WTC11 (cell line): ENCODE data around the gene GABRB3.

ENCODE experiments used
- ATF1 ChIP-seq: sonication (generic); formaldehyde crosslinking; IDR thresholded peaks from 2 replicates; pipeline ENCODE4 v1.8.1; 2023; ENCODE audit warnings: mild to moderate bottlenecking, moderate library complexity, missing genetic modification reagents
- CBFB ChIP-seq: sonication (generic); formaldehyde crosslinking; IDR thresholded peaks from 2 replicates; pipeline ENCODE4 v1.8.1; 2022; ENCODE audit warnings: mild to moderate bottlenecking, low read depth, missing genetic modification reagents
- SOX15 ChIP-seq: fragments of 250-450 bp; sonication (Bioruptor Pico); IDR thresholded peaks from 2 replicates; pipeline ENCODE4 v1.9.0; 2021; ENCODE audit warnings: mild to moderate bottlenecking
- ZNF138 ChIP-seq: sonication (generic); formaldehyde crosslinking; conservative IDR thresholded peaks from 2 replicates; pipeline ENCODE4 v1.8.1; 2022; ENCODE audit warnings: mild to moderate bottlenecking, moderate library complexity, missing genetic modification reagents
- ZNF263 ChIP-seq: sonication (generic); formaldehyde crosslinking; IDR thresholded peaks from 2 replicates; pipeline ENCODE4 v1.8.1; 2022; ENCODE audit warnings: low read depth, mild to moderate bottlenecking, moderate library complexity, missing genetic modification reagents
- TF ChIP-seq, protein P1 (sequence below): fragments of 200-600 bp; IDR thresholded peaks from 2 replicates; pipeline ENCODE4 v1.8.0; 2022; ENCODE audit warnings: antibody characterized with exemption
- TF ChIP-seq, protein P2 (sequence below): sonication (generic); formaldehyde crosslinking; IDR thresholded peaks from 2 replicates; pipeline ENCODE4 v1.8.0; 2022; ENCODE audit warnings: mild to moderate bottlenecking, missing genetic modification reagents
- TF ChIP-seq, protein P3 (sequence below): sonication (generic); formaldehyde crosslinking; IDR thresholded peaks from 2 replicates; pipeline ENCODE4 v1.8.0; 2022; ENCODE audit warnings: mild to moderate bottlenecking, missing genetic modification reagents
- TF ChIP-seq, protein P4 (sequence below): sonication (generic); formaldehyde crosslinking; IDR thresholded peaks from 2 replicates; pipeline ENCODE4 v1.8.1; 2022; ENCODE audit warnings: mild to moderate bottlenecking, moderate library complexity, missing genetic modification reagents
- TF ChIP-seq, protein P5 (sequence below): fragments of 250-450 bp; sonication (Bioruptor Pico); IDR thresholded peaks from 2 replicates; pipeline ENCODE4 v2.1.2; 2022; ENCODE audit warnings: mild to moderate bottlenecking, moderate library complexity
- TF ChIP-seq, protein P6 (sequence below): sonication (generic); formaldehyde crosslinking; IDR thresholded peaks from 2 replicates; pipeline ENCODE4 v1.8.0; 2022; ENCODE audit warnings: missing genetic modification reagents
- TF ChIP-seq, protein P7 (sequence below): sonication (generic); formaldehyde crosslinking; IDR thresholded peaks from 2 replicates; pipeline ENCODE4 v1.8.0; 2022; ENCODE audit warnings: mild to moderate bottlenecking, missing genetic modification reagents

DNA sequence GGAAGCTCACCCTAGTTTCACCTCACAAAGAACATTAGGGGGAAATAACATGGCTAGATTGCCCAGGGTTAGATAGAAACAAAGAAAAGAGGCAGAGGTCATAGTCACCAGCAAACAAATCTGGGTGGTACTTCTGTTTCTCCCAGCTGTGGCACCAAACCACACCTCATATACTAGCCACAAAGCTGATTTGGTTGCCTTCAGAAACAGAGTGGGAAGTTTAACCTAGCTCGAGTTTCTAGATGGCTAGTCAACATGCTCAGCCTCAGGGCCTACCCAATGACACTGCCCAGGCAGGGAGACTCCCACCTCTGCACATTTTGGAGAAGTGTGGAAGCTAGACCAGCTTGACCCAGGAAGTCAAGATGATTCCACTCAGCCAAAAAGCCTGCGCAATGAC, 174.2 kb downstream of the GABRB3 start:
- TF ChIP-seq, protein P1, sequence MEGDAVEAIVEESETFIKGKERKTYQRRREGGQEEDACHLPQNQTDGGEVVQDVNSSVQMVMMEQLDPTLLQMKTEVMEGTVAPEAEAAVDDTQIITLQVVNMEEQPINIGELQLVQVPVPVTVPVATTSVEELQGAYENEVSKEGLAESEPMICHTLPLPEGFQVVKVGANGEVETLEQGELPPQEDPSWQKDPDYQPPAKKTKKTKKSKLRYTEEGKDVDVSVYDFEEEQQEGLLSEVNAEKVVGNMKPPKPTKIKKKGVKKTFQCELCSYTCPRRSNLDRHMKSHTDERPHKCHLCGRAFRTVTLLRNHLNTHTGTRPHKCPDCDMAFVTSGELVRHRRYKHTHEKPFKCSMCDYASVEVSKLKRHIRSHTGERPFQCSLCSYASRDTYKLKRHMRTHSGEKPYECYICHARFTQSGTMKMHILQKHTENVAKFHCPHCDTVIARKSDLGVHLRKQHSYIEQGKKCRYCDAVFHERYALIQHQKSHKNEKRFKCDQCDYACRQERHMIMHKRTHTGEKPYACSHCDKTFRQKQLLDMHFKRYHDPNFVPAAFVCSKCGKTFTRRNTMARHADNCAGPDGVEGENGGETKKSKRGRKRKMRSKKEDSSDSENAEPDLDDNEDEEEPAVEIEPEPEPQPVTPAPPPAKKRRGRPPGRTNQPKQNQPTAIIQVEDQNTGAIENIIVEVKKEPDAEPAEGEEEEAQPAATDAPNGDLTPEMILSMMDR = no peak
- TF ChIP-seq, protein P2, sequence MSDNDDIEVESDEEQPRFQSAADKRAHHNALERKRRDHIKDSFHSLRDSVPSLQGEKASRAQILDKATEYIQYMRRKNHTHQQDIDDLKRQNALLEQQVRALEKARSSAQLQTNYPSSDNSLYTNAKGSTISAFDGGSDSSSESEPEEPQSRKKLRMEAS (CRISPR knock-in tag) = no peak
- no peak for TF ChIP-seq ATF1 (CRISPR knock-in tag)
- TF ChIP-seq, protein P3, sequence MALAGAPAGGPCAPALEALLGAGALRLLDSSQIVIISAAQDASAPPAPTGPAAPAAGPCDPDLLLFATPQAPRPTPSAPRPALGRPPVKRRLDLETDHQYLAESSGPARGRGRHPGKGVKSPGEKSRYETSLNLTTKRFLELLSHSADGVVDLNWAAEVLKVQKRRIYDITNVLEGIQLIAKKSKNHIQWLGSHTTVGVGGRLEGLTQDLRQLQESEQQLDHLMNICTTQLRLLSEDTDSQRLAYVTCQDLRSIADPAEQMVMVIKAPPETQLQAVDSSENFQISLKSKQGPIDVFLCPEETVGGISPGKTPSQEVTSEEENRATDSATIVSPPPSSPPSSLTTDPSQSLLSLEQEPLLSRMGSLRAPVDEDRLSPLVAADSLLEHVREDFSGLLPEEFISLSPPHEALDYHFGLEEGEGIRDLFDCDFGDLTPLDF (CRISPR knock-in tag) = no peak
- TF ChIP-seq, protein P4, sequence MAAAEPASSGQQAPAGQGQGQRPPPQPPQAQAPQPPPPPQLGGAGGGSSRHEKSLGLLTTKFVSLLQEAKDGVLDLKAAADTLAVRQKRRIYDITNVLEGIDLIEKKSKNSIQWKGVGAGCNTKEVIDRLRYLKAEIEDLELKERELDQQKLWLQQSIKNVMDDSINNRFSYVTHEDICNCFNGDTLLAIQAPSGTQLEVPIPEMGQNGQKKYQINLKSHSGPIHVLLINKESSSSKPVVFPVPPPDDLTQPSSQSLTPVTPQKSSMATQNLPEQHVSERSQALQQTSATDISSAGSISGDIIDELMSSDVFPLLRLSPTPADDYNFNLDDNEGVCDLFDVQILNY (CRISPR knock-in tag) = no peak
- no peak for TF ChIP-seq SOX15 (CRISPR knock-in tag)
- TF ChIP-seq, protein P5, sequence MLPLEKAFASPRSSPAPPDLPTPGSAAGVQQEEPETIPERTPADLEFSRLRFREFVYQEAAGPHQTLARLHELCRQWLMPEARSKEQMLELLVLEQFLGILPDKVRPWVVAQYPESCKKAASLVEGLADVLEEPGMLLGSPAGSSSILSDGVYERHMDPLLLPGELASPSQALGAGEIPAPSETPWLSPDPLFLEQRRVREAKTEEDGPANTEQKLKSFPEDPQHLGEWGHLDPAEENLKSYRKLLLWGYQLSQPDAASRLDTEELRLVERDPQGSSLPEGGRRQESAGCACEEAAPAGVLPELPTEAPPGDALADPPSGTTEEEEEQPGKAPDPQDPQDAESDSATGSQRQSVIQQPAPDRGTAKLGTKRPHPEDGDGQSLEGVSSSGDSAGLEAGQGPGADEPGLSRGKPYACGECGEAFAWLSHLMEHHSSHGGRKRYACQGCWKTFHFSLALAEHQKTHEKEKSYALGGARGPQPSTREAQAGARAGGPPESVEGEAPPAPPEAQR (CRISPR knock-in tag) = no peak
- TF ChIP-seq, protein P6, sequence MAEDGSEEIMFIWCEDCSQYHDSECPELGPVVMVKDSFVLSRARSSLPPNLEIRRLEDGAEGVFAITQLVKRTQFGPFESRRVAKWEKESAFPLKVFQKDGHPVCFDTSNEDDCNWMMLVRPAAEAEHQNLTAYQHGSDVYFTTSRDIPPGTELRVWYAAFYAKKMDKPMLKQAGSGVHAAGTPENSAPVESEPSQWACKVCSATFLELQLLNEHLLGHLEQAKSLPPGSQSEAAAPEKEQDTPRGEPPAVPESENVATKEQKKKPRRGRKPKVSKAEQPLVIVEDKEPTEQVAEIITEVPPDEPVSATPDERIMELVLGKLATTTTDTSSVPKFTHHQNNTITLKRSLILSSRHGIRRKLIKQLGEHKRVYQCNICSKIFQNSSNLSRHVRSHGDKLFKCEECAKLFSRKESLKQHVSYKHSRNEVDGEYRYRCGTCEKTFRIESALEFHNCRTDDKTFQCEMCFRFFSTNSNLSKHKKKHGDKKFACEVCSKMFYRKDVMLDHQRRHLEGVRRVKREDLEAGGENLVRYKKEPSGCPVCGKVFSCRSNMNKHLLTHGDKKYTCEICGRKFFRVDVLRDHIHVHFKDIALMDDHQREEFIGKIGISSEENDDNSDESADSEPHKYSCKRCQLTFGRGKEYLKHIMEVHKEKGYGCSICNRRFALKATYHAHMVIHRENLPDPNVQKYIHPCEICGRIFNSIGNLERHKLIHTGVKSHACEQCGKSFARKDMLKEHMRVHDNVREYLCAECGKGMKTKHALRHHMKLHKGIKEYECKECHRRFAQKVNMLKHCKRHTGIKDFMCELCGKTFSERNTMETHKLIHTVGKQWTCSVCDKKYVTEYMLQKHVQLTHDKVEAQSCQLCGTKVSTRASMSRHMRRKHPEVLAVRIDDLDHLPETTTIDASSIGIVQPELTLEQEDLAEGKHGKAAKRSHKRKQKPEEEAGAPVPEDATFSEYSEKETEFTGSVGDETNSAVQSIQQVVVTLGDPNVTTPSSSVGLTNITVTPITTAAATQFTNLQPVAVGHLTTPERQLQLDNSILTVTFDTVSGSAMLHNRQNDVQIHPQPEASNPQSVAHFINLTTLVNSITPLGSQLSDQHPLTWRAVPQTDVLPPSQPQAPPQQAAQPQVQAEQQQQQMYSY (CRISPR knock-in tag) = no peak
- TF ChIP-seq ZNF263 (CRISPR knock-in tag) = no peak
- TF ChIP-seq ZNF138 (CRISPR knock-in tag) = no peak
- TF ChIP-seq CBFB (CRISPR knock-in tag) = no peak
- TF ChIP-seq, protein P7, sequence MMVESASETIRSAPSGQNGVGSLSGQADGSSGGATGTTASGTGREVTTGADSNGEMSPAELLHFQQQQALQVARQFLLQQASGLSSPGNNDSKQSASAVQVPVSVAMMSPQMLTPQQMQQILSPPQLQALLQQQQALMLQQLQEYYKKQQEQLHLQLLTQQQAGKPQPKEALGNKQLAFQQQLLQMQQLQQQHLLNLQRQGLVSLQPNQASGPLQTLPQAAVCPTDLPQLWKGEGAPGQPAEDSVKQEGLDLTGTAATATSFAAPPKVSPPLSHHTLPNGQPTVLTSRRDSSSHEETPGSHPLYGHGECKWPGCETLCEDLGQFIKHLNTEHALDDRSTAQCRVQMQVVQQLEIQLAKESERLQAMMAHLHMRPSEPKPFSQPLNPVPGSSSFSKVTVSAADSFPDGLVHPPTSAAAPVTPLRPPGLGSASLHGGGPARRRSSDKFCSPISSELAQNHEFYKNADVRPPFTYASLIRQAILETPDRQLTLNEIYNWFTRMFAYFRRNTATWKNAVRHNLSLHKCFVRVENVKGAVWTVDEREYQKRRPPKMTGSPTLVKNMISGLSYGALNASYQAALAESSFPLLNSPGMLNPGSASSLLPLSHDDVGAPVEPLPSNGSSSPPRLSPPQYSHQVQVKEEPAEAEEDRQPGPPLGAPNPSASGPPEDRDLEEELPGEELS (CRISPR knock-in tag) = no peak
